ENCODE results near the gene KLRF1.

DNA sequence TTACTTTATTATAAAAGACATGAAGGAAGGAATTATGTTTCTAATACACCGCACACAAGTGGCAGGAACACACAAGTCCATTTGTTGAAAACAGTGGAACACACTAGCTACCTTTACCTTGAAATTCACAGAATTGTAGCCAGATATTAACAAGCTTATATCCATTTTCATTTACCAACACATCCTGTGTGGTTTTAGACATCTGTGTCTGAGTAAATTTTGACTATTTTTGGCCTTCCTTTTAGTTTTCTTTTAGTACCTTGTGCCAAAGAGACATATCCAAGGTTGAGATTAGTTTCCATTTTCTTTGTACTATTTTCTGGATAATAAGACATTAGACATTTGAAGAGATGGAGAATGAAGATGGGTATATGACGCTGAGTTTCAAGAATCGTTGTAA is 54.0 kb downstream of the KLRF1 start, which contains the start of gene KLRF2:
- TF ChIP-seq, protein P1, sequence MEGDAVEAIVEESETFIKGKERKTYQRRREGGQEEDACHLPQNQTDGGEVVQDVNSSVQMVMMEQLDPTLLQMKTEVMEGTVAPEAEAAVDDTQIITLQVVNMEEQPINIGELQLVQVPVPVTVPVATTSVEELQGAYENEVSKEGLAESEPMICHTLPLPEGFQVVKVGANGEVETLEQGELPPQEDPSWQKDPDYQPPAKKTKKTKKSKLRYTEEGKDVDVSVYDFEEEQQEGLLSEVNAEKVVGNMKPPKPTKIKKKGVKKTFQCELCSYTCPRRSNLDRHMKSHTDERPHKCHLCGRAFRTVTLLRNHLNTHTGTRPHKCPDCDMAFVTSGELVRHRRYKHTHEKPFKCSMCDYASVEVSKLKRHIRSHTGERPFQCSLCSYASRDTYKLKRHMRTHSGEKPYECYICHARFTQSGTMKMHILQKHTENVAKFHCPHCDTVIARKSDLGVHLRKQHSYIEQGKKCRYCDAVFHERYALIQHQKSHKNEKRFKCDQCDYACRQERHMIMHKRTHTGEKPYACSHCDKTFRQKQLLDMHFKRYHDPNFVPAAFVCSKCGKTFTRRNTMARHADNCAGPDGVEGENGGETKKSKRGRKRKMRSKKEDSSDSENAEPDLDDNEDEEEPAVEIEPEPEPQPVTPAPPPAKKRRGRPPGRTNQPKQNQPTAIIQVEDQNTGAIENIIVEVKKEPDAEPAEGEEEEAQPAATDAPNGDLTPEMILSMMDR (conservative IDR thresholded peaks at IDR 0.05; ENCODE audit: low read depth, low read length): no peak
- TF ChIP-seq EZH2 (IDR thresholded peaks at IDR 0.05; ENCODE audit: low read length, unreplicated experiment) (no peak), EZH2phosphoT487 (IDR thresholded peaks at IDR 0.05; ENCODE audit: borderline replicate concordance, low read length) (no peak)

Data from PC-3 (cell line).